DOHH2 (cell line): ENCODE data around the gene ZBTB4.
A peak's percentile ranks its signal among the peaks of the same experiment; 100 is the strongest.

Source experiments
- H3F3A ChIP-seq: fragments of 200-600 bp; sonication (generic), shearing (Covaris generic); 2 replicates; pipeline ENCODE4 v1.6.0; 2016; ENCODE audit warnings: antibody characterized with exemption, mild to moderate bottlenecking; ENCODE audit not compliant: control insufficient read depth, insufficient read depth
- H3K27ac ChIP-seq: fragments of 200-600 bp; sonication (generic); 2 replicates; pipeline ENCODE4 v1.5.1; 2014; ENCODE audit warnings: low read depth, mild to moderate bottlenecking, low read length, moderate library complexity
- H3K27me3 ChIP-seq: fragments of 200-600 bp; sonication (generic); 2 replicates; pipeline ENCODE4 v1.6.1; 2014; ENCODE audit warnings: mild to moderate bottlenecking, low read length, mixed read lengths; ENCODE audit not compliant: control insufficient read depth
- H3K36me3 ChIP-seq: fragments of 200-600 bp; sonication (generic); 2 replicates; pipeline ENCODE4 v1.6.1; 2014; ENCODE audit warnings: mild to moderate bottlenecking, low read length, moderate library complexity, mixed read lengths; ENCODE audit not compliant: control insufficient read depth
- H3K4me1 ChIP-seq: fragments of 200-600 bp; sonication (generic); 2 replicates; pipeline ENCODE4 v1.6.1; 2014; ENCODE audit warnings: mild to moderate bottlenecking, low read length, mixed read lengths; ENCODE audit not compliant: control insufficient read depth
- H3K4me2 ChIP-seq: fragments of 200-600 bp; sonication (generic); 2 replicates; pipeline ENCODE4 v1.6.0; 2014; ENCODE audit warnings: mild to moderate bottlenecking, low read length, moderate library complexity
- H3K4me3 ChIP-seq: fragments of 200-600 bp; sonication (generic); 2 replicates; pipeline ENCODE4 v1.5.1; 2014; ENCODE audit warnings: mild to moderate bottlenecking, low read length, mixed read lengths
- H3K79me2 ChIP-seq: fragments of 200-600 bp; sonication (generic); 2 replicates; pipeline ENCODE4 v1.6.1; 2014; ENCODE audit warnings: mild to moderate bottlenecking, low read length, mixed read lengths; ENCODE audit not compliant: control insufficient read depth
- H3K9me2 ChIP-seq: fragments of 200-600 bp; sonication (generic); replicated peaks from 2 replicates; pipeline ENCODE4 v1.6.1; 2014; ENCODE audit warnings: mild to moderate bottlenecking, low read length, mixed read lengths; ENCODE audit not compliant: control insufficient read depth
- H3K9me3 ChIP-seq: fragments of 200-600 bp; sonication (generic); 2 replicates; pipeline ENCODE4 v1.6.1; 2014; ENCODE audit warnings: antibody characterized with exemption, low read length, mixed read lengths; ENCODE audit not compliant: control insufficient read depth, insufficient read depth
- H4K20me1 ChIP-seq: fragments of 200-600 bp; sonication (generic); 2 replicates; pipeline ENCODE4 v1.6.0; 2014; ENCODE audit warnings: low read depth, mild to moderate bottlenecking, antibody characterized with exemption, low read length, moderate library complexity; ENCODE audit not compliant: control insufficient read depth, insufficient read depth
- CTCF ChIP-seq: fragments of 200-600 bp; sonication (generic); IDR thresholded peaks from one replicate; pipeline ENCODE4 v1.5.1; 2014; ENCODE audit warnings: antibody characterized with exemption, mild to moderate bottlenecking, low read depth, low read length; ENCODE audit not compliant: poor library complexity, severe bottlenecking
- EZH2phosphoT487 ChIP-seq: fragments of 200-600 bp; sonication (generic); IDR thresholded peaks from 2 replicates; pipeline ENCODE4 v1.6.1; 2017; ENCODE audit warnings: borderline replicate concordance, mild to moderate bottlenecking, antibody characterized with exemption, low read length, moderate library complexity, mixed read lengths

ZBTB4 gene

GRCh38 chr17:7480089-7480384 lies 606 bp upstream of the ZBTB4 start:
- peaks cover 46% of the 10 kb centered on the region for H3K79me2 ChIP-seq
- H3K27me3 ChIP-seq: no peaks in the 10 kb centered on the region
- H3K9me2 ChIP-seq: no peaks in the 10 kb centered on the region
- peak overlapping the region; percentile 92 for H3K4me2 ChIP-seq
- H3F3A ChIP-seq: peaks cover 3% of the 10 kb centered on the region; the same call in 1 of the 2 replicates
- peaks cover 35% of the 10 kb centered on the region for H3K4me1 ChIP-seq
- H3K9me3 ChIP-seq: no peaks in the 10 kb centered on the region
- no peaks in the 10 kb centered on the region for H4K20me1 ChIP-seq
- H3K36me3 ChIP-seq: peaks cover 3% of the 10 kb centered on the region; the same call in 1 of the 2 replicates
- TF ChIP-seq CTCF (no peak), EZH2phosphoT487 (no peak)
- peak overlapping the region; percentile 83 for H3K4me3 ChIP-seq
- no peak overlapping the region for H3K27ac ChIP-seq

- H4K20me1 ChIP-seq: no peaks in the 10 kb centered on the region
- TF ChIP-seq EZH2phosphoT487 (no peak), CTCF (no peak)
- H3K79me2 ChIP-seq: peaks cover 44% of the 10 kb centered on the region
- peak overlapping the region; percentile 79 for H3K4me3 ChIP-seq
- peaks cover 3% of the 10 kb centered on the region; the same call in 1 of the 2 replicates for H3F3A ChIP-seq
- H3K27me3 ChIP-seq: no peaks in the 10 kb centered on the region
- H3K9me3 ChIP-seq: no peaks in the 10 kb centered on the region
- no peaks in the 10 kb centered on the region for H3K9me2 ChIP-seq
- peak overlapping the region; percentile 82 for H3K4me2 ChIP-seq
- H3K27ac ChIP-seq: no peak overlapping the region
- peaks cover 34% of the 10 kb centered on the region for H3K4me1 ChIP-seq
- no peaks in the 10 kb centered on the region for H3K36me3 ChIP-seq
Measured at GRCh38 chr17:7478276-7479212, 887 bp downstream of the ZBTB4 start.

- H4K20me1 ChIP-seq: no peaks in the 10 kb centered on the region
- no peaks in the 10 kb centered on the region for H3K9me3 ChIP-seq
- H3K4me2 ChIP-seq: peak overlapping the region; percentile 82
- no peaks in the 10 kb centered on the region for H3K36me3 ChIP-seq
- H3K9me2 ChIP-seq: no peaks in the 10 kb centered on the region
- peaks cover 44% of the 10 kb centered on the region for H3K79me2 ChIP-seq
- H3K27ac ChIP-seq: no peak overlapping the region
- peaks cover 3% of the 10 kb centered on the region; the same call in 1 of the 2 replicates for H3F3A ChIP-seq
- peak overlapping the region; percentile 79; the same call in 1 of the 2 replicates for H3K4me3 ChIP-seq
- H3K27me3 ChIP-seq: no peaks in the 10 kb centered on the region
- TF ChIP-seq EZH2phosphoT487 (no peak), CTCF (no peak)
- H3K4me1 ChIP-seq: peaks cover 25% of the 10 kb centered on the region
Measured at GRCh38 chr17:7477392-7478275, 1.8 kb downstream of the ZBTB4 start.
